WI38 (cell line): ENCODE measurements around the gene FAM78B.

Experiments used
- H3K4me3 ChIP-seq: 2 replicates; pipeline ENCODE4 v1.5.1; 2011; ENCODE audit warnings: low read depth, mild to moderate bottlenecking, control low read depth, low read length
- CTCF ChIP-seq: IDR thresholded peaks from 2 replicates; pipeline ENCODE4 v1.5.1; 2012; ENCODE audit warnings: low read depth, mild to moderate bottlenecking, control low read depth, low read length

Gene FAM78B

GRCh38 chr1:166166698-166167571, at the start of gene FAM78B:
TSS of gene FAM78B (minus strand) at chr1:166167001. CDS start at chr1:166166248, 753 bp downstream.
- no peak for TF ChIP-seq CTCF
- H3K4me3 ChIP-seq = peak within 1 kb of the TSS; percentile 46

GRCh38 chr1:166202546-166202945, 35.7 kb upstream of the FAM78B start:
- H3K4me3 ChIP-seq = no peak overlapping the region
- TF ChIP-seq CTCF = no peak

- H3K4me3 ChIP-seq = no peak overlapping the region
- no peak for TF ChIP-seq CTCF
Measured at GRCh38 chr1:166200743-166201142, 33.9 kb upstream of the FAM78B start.

- H3K4me3 ChIP-seq = no peak overlapping the region
- no peak for TF ChIP-seq CTCF
Measured at GRCh38 chr1:166197597-166197996, 30.8 kb upstream of the FAM78B start.

- TF ChIP-seq CTCF = no peak
- H3K4me3 ChIP-seq = no peak overlapping the region
Measured at GRCh38 chr1:166197141-166197540, 30.3 kb upstream of the FAM78B start.

- no peak overlapping the region for H3K4me3 ChIP-seq
- TF ChIP-seq CTCF = no peak
Measured at GRCh38 chr1:166193057-166193698, 26.4 kb upstream of the FAM78B start.

GRCh38 chr1:166190400-166190799, 23.6 kb upstream of the FAM78B start:
- no peak overlapping the region for H3K4me3 ChIP-seq
- no peak for TF ChIP-seq CTCF
